ENCODE measurements around the gene NBR1.

Gene NBR1

GRCh38 chr17:43193251-43193650 lies 22.2 kb downstream of the NBR1 start:
- TF ChIP-seq, protein P1, sequence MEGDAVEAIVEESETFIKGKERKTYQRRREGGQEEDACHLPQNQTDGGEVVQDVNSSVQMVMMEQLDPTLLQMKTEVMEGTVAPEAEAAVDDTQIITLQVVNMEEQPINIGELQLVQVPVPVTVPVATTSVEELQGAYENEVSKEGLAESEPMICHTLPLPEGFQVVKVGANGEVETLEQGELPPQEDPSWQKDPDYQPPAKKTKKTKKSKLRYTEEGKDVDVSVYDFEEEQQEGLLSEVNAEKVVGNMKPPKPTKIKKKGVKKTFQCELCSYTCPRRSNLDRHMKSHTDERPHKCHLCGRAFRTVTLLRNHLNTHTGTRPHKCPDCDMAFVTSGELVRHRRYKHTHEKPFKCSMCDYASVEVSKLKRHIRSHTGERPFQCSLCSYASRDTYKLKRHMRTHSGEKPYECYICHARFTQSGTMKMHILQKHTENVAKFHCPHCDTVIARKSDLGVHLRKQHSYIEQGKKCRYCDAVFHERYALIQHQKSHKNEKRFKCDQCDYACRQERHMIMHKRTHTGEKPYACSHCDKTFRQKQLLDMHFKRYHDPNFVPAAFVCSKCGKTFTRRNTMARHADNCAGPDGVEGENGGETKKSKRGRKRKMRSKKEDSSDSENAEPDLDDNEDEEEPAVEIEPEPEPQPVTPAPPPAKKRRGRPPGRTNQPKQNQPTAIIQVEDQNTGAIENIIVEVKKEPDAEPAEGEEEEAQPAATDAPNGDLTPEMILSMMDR (IDR thresholded peaks at IDR 0.05) = no peak

GRCh38 chr17:43199633-43200032 lies 28.6 kb downstream of the NBR1 start:
- TF ChIP-seq, protein P1 (IDR thresholded peaks at IDR 0.05) = no peak

- TF ChIP-seq, protein P1 (IDR thresholded peaks at IDR 0.05) = no peak
Measured at GRCh38 chr17:43200127-43200526, 29.1 kb downstream of the NBR1 start.

DNA sequence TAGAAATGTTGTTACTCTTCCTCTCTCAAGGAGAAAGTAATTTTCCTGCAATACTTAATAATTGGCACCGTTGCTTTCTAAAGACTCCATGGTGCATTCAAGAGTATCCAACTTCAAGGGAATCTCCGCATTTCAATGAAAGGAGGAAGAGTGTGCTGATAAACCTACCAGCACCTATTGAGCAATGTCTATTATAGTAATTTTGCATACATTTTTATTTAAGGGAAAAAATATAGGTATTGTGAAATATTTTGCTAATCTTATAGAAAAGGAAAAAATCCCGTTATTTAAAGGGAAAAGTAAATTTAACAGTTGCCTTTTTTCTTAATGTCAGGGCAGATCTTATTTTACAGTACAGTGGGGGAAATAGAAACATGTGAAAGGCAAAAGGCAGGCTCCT lies 39.6 kb downstream of the NBR1 start:
- TF ChIP-seq, protein P1 (IDR thresholded peaks at IDR 0.05) = no peak

- TF ChIP-seq, protein P1 (IDR thresholded peaks at IDR 0.05) = no peak
Measured at GRCh38 chr17:43211123-43211479, 40.1 kb downstream of the NBR1 start.

DNA sequence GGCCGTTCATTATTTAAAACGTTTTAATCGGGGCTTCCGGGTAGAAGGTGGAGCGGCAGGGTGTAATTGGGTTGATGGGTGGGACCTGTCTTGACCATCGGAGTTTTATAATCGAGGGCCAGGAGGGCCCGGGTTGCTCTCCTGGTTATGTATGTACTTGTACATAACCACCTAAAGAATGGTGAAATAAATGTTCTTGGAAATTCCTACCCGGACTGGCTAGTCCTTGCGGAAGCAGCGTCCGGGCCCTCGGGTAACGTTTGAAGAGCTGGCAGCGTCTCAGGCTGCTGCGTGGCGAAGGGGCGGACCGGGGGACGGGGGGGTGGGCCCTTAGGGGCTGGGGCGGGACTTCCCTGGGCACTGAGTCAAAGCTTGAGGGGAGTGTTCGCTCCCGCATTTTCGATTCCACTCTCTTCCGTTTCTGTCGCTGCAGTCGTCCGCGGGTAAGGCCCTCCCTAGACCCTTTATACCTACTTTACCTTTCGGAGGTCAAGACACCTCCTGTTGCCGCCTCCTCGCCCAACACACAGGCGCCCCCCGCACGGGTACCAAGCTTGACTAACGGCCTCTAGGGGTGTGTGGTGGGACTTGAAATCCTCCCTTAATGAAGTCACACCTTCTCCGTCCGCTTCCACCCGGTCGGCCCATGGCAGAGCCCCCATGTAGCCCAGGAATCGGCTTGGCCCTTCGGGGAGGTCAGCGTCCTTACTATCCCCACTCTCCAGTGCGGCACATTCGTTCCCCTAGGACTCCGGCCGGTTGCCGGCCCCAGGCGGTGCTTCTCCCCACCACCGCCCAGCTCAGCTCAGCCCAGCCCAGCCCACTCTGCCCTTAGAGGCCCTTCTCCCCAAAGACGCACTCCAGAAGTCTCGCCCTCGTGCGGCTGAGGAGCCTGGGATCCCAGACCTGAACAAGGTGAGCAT lies 40.7 kb downstream of the NBR1 start, which contains the start of gene TMEM106A:
TSS of gene TMEM106A (plus strand) at position 396 of the 923 bp plus-strand sequence. CDS start 1,167 bp downstream, outside the sequence.
- TF ChIP-seq, protein P1 (IDR thresholded peaks at IDR 0.05) = no peak

- TF ChIP-seq, protein P1 (IDR thresholded peaks at IDR 0.05) = no peak
Measured at GRCh38 chr17:43212641-43213490, 41.9 kb downstream of the NBR1 start.

All from LNCAP (cell line).